Liver (tissue), 3 donors: ENCODE data around the gene CAPN1.

Experiments
- FOXA1 ChIP-seq: IDR thresholded peaks from 2 replicates; pipeline ENCODE4 v1.6.1; 2016; ENCODE audit warnings: antibody characterized with exemption
- GABPA ChIP-seq, 2 donors: IDR thresholded peaks in 1 of 2; conservative IDR thresholded peaks in 1 of 2; 2 replicates each; pipeline ENCODE4 v1.6.1; 2016; ENCODE audit warnings: antibody characterized with exemption in 2 of 2, mild to moderate bottlenecking in 1 of 2, moderate library complexity in 1 of 2
- HNF4A ChIP-seq, 2 donors: conservative IDR thresholded peaks; 2 replicates each; pipeline ENCODE4 v1.6.1; 2016; ENCODE audit warnings: antibody characterized with exemption in 2 of 2, mild to moderate bottlenecking in 2 of 2
- SP1 ChIP-seq: IDR thresholded peaks from 2 replicates; pipeline ENCODE4 v1.6.1; 2018; ENCODE audit warnings: antibody characterized with exemption, mild to moderate bottlenecking
- YY1 ChIP-seq: IDR thresholded peaks from 2 replicates; pipeline ENCODE4 v1.6.1; 2016; ENCODE audit warnings: antibody characterized with exemption, mild to moderate bottlenecking
- TF ChIP-seq, protein P1 (sequence below): IDR thresholded peaks from 2 replicates; pipeline ENCODE4 v1.6.1; 2016; ENCODE audit warnings: antibody characterized with exemption, mild to moderate bottlenecking
- TF ChIP-seq, protein P2 (sequence below): fragments of 150-350 bp; IDR thresholded peaks from 2 replicates; pipeline ENCODE4 v1.5.1; 2017; ENCODE audit warnings: improper control_type of control experiment, low read depth, low read length; ENCODE audit not compliant: missing input control
- TF ChIP-seq, protein P3 (sequence below): IDR thresholded peaks from 2 replicates; pipeline ENCODE4 v1.6.1; 2016; ENCODE audit warnings: antibody characterized with exemption
- TF ChIP-seq, protein P4 (sequence below): IDR thresholded peaks from 2 replicates; pipeline ENCODE4 v1.6.1; 2016; ENCODE audit warnings: antibody characterized with exemption
- TF ChIP-seq, protein P5 (sequence below): IDR thresholded peaks from 2 replicates; pipeline ENCODE4 v1.6.1; 2016; ENCODE audit warnings: antibody characterized with exemption
- donor health status: healthy.
- donor health status: healthy.

DNA sequence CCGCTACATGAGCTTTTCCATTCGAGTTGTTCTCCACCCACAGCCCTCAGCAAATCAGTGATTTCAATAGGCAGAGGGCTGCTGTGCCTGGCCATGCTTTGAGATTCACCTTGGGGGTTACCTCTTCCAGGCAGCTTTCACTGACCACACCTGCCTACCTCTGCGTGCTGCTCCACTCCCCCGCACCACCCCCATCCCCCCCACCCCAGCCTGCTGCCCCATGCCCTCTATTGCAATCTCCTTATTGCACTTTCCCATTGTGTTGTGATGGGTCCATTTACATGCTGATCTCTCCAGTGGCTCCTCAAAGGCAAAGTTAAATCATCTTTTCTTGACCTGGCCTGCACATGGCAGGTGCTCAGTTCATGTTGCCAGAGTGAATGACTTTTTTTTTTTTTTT lies 62.1 kb downstream of the CAPN1 start:
- TF ChIP-seq, protein P1, sequence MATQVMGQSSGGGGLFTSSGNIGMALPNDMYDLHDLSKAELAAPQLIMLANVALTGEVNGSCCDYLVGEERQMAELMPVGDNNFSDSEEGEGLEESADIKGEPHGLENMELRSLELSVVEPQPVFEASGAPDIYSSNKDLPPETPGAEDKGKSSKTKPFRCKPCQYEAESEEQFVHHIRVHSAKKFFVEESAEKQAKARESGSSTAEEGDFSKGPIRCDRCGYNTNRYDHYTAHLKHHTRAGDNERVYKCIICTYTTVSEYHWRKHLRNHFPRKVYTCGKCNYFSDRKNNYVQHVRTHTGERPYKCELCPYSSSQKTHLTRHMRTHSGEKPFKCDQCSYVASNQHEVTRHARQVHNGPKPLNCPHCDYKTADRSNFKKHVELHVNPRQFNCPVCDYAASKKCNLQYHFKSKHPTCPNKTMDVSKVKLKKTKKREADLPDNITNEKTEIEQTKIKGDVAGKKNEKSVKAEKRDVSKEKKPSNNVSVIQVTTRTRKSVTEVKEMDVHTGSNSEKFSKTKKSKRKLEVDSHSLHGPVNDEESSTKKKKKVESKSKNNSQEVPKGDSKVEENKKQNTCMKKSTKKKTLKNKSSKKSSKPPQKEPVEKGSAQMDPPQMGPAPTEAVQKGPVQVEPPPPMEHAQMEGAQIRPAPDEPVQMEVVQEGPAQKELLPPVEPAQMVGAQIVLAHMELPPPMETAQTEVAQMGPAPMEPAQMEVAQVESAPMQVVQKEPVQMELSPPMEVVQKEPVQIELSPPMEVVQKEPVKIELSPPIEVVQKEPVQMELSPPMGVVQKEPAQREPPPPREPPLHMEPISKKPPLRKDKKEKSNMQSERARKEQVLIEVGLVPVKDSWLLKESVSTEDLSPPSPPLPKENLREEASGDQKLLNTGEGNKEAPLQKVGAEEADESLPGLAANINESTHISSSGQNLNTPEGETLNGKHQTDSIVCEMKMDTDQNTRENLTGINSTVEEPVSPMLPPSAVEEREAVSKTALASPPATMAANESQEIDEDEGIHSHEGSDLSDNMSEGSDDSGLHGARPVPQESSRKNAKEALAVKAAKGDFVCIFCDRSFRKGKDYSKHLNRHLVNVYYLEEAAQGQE: no peak
- TF ChIP-seq, protein P2, sequence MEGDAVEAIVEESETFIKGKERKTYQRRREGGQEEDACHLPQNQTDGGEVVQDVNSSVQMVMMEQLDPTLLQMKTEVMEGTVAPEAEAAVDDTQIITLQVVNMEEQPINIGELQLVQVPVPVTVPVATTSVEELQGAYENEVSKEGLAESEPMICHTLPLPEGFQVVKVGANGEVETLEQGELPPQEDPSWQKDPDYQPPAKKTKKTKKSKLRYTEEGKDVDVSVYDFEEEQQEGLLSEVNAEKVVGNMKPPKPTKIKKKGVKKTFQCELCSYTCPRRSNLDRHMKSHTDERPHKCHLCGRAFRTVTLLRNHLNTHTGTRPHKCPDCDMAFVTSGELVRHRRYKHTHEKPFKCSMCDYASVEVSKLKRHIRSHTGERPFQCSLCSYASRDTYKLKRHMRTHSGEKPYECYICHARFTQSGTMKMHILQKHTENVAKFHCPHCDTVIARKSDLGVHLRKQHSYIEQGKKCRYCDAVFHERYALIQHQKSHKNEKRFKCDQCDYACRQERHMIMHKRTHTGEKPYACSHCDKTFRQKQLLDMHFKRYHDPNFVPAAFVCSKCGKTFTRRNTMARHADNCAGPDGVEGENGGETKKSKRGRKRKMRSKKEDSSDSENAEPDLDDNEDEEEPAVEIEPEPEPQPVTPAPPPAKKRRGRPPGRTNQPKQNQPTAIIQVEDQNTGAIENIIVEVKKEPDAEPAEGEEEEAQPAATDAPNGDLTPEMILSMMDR: no peak
- TF ChIP-seq GABPA (IDR thresholded peaks at IDR 0.05 in 1 of 2, conservative IDR thresholded peaks at IDR 0.05 in 1 of 2): no peak
- TF ChIP-seq SP1: no peak
- TF ChIP-seq YY1: no peak
- TF ChIP-seq, protein P3, sequence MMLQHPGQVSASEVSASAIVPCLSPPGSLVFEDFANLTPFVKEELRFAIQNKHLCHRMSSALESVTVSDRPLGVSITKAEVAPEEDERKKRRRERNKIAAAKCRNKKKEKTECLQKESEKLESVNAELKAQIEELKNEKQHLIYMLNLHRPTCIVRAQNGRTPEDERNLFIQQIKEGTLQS: no peak
- TF ChIP-seq, protein P4, sequence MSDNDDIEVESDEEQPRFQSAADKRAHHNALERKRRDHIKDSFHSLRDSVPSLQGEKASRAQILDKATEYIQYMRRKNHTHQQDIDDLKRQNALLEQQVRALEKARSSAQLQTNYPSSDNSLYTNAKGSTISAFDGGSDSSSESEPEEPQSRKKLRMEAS: no peak
- no peak for TF ChIP-seq FOXA1
- TF ChIP-seq HNF4A (conservative IDR thresholded peaks at IDR 0.05): no peak
- TF ChIP-seq, protein P5, sequence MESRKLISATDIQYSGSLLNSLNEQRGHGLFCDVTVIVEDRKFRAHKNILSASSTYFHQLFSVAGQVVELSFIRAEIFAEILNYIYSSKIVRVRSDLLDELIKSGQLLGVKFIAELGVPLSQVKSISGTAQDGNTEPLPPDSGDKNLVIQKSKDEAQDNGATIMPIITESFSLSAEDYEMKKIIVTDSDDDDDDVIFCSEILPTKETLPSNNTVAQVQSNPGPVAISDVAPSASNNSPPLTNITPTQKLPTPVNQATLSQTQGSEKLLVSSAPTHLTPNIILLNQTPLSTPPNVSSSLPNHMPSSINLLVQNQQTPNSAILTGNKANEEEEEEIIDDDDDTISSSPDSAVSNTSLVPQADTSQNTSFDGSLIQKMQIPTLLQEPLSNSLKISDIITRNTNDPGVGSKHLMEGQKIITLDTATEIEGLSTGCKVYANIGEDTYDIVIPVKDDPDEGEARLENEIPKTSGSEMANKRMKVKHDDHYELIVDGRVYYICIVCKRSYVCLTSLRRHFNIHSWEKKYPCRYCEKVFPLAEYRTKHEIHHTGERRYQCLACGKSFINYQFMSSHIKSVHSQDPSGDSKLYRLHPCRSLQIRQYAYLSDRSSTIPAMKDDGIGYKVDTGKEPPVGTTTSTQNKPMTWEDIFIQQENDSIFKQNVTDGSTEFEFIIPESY: no peak
